GM18507 (cell line): Measurements from ENCODE around the gene SENP2.
"Not testable (repeated sequence)": the region's sequence is repeated elsewhere in the genome, so short reads cannot be mapped to it uniquely, and the experiment has no call there.

Source experiments
- DNase-seq: peaks from one replicate; pipeline ENCODE4 v3.0.0; 2011; ENCODE audit warnings: low read depth; ENCODE audit not compliant: insufficient read length; ENCODE audit errors: extremely low spot score
- FAIRE-seq: peaks from 2 replicates; lab custom pipeline; 2011; peaks lifted over from hg19 to GRCh38; lab: Jason Lieb, UNC

The SENP2 gene

GRCh38 chr3:185583925-185584324 lies 2.2 kb upstream of the SENP2 start:
- DNase-seq (no peak), FAIRE-seq (no peak)

- DNase-seq (no peak), FAIRE-seq (no peak)
These were observed 1.4 kb upstream of the SENP2 start for GRCh38 chr3:185584686-185585085.

GRCh38 chr3:185585518-185585858 lies 607 bp upstream of the SENP2 start:
- FAIRE-seq (no peak), DNase-seq (no peak)

GRCh38 chr3:185586686-185587039 lies 568 bp downstream of the SENP2 start:
- FAIRE-seq, result no peak

GRCh38 chr3:185594073-185594472 lies 8.0 kb downstream of the SENP2 start:
- FAIRE-seq (no peak), DNase-seq (no peak)

More at GRCh38 chr3:185586686-185587039, 568 bp downstream of the SENP2 start:
- no peak for DNase-seq

GRCh38 chr3:185595526-185595925 lies 9.4 kb downstream of the SENP2 start:
- FAIRE-seq (peak; percentile 67), DNase-seq (no peak)

- no peak for DNase-seq
- no peak for FAIRE-seq
These were observed 19.5 kb downstream of the SENP2 start for GRCh38 chr3:185605566-185605965.

- no peak for FAIRE-seq
- no peak for DNase-seq
These were observed 20.1 kb downstream of the SENP2 start for GRCh38 chr3:185606196-185606595.

- DNase-seq (no peak), FAIRE-seq (no peak)
These were observed 26.9 kb downstream of the SENP2 start for GRCh38 chr3:185613016-185613415.

- FAIRE-seq, result no peak
- DNase-seq, result no peak
These were observed 38.0 kb downstream of the SENP2 start for GRCh38 chr3:185623939-185624665.

GRCh38 chr3:185625784-185626183 lies 39.7 kb downstream of the SENP2 start:
- DNase-seq, result no peak
- no peak for FAIRE-seq

- DNase-seq, result no peak
- FAIRE-seq, result no peak
These were observed 43.6 kb downstream of the SENP2 start for GRCh38 chr3:185629554-185630181.

GRCh38 chr3:185630182-185630622 lies 44.1 kb downstream of the SENP2 start:
- no peak for FAIRE-seq
- DNase-seq, result no peak

GRCh38 chr3:185631108-185631507 lies 45.0 kb downstream of the SENP2 start:
- FAIRE-seq (no peak), DNase-seq (no peak)

GRCh38 chr3:185631508-185632206 lies 45.6 kb downstream of the SENP2 start:
- DNase-seq (no peak), FAIRE-seq (no peak)

GRCh38 chr3:185632996-185633395 lies 46.9 kb downstream of the SENP2 start:
- DNase-seq (no peak), FAIRE-seq (no peak)

- FAIRE-seq (no peak), DNase-seq (no peak)
These were observed 51.3 kb downstream of the SENP2 start for GRCh38 chr3:185637388-185637787.

GRCh38 chr3:185638651-185639050 lies 52.6 kb downstream of the SENP2 start:
- FAIRE-seq, result not testable (repeated sequence)

GRCh38 chr3:185639632-185640206 lies 53.6 kb downstream of the SENP2 start:
- no peak for DNase-seq
- FAIRE-seq, result no peak

More at GRCh38 chr3:185638651-185639050, 52.6 kb downstream of the SENP2 start:
- DNase-seq, result not testable (repeated sequence)

GRCh38 chr3:185640308-185640707 lies 54.2 kb downstream of the SENP2 start:
- no peak for DNase-seq
- no peak for FAIRE-seq
